Right hindlimb (tissue), 1 donor: ENCODE results near the gene ODAD2.
"Not testable (repeated sequence)": the region's sequence is repeated elsewhere in the genome, so short reads cannot be mapped to it uniquely, and the experiment has no call there.

Experiments used
- DNase-seq: peaks from one replicate; pipeline ENCODE4 v3.0.0-alpha.2; 2018

Gene ODAD2

GRCh38 chr10:27998954-27999275, at the start of gene ODAD2:
ODAD2 (minus strand) TSS chr10:27999079; CDS start chr10:27995142, 3,937 bp downstream.
- DNase-seq, result no peak

DNA sequence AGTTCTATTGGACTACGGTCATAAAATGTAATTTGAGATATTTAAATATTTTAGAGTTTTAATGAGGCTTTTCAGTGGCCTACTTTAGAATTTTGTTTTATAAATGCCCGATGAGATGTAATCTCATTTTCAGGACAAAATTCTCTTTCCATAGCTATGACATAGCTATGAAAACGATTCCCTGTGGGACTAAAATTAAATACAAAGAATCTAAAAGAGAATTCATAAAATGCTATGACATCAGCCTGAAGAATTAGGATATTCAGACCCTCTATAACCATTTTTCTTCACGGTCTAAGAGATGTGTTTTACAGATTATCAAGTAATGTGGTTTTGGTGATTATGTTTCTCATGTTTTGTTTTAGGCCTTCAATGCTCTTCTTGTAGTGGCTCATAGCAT, 48.2 kb upstream of the ODAD2 start:
- DNase-seq, result no peak

DNA sequence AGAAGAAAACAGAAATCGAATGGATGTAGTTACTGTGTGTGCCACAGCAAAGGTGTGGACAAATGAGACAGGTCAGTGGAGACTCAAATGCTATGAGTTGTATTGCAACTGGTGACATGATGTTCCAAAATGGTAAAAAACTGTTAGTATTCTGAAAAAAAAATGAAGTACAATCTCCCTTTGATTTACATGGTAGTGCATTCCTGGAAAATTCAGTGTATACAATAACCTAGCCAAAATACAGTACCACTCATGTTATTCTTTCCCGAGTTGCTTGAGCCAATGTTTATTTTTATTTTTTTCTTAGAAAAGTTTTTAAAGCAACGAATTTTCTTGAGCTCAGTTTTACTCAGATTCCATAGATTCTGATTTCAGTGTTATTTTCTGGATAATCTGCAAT, 47.7 kb upstream of the ODAD2 start:
- no peak for DNase-seq

- no peak for DNase-seq
Measured at GRCh38 chr10:28043941-28044340, 45.1 kb upstream of the ODAD2 start.

DNA sequence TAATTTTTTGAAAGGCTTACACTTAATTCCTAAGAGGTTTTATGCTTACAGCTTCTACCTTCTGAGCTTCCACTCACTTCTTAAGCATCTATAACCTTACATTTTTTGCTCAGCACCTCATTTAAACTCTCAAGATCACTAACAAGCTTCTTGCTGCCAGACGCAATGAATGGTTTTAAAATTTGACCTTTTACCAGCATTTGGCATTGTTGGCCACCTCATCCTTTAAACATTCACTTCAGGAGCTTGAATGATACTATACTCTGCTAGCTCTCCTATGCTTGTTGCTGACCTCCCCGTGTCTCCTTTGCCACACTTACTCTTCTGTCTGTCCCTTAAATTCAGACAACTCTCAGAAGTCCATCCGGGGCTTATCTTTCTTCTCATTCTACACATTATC, 37.7 kb upstream of the ODAD2 start:
- no peak for DNase-seq

GRCh38 chr10:28020993-28021982, 22.4 kb upstream of the ODAD2 start:
- DNase-seq, result no peak

DNA sequence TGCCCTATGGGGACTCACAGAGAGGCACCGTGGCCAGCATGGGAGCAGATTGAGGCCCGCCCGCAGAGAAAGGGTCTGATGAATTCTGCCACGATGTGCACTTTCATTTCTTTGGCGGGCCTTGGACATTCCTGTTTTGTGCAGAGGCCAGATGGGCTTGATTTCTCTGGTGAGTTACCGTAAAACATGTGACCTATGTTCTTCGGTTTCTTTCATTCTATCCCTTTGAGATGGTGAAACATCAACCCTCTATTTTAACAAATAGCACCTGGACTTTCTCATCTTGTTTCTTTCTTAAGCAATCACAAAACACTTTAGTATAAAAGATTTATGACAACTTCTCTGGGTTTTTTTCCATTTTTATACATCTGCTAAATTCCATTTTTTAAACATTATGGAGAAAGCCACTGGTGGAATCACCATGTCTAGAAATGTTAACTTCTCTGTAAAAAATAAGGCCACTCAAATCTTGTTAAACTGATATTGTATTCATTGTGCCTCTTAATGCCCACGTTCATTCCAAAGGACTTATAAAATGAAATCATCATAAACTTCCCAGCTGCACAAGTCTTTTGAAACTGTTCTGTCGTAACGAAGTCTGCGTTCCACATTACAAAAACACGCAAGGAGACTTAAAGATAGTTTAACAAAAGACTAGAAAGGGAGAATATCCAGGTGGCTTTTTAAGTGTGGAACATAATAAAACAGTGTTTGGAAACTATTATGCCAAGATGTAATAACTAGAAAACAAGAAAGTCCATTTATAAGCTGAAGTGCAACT, 21.4 kb upstream of the ODAD2 start:
- no peak for DNase-seq

DNA sequence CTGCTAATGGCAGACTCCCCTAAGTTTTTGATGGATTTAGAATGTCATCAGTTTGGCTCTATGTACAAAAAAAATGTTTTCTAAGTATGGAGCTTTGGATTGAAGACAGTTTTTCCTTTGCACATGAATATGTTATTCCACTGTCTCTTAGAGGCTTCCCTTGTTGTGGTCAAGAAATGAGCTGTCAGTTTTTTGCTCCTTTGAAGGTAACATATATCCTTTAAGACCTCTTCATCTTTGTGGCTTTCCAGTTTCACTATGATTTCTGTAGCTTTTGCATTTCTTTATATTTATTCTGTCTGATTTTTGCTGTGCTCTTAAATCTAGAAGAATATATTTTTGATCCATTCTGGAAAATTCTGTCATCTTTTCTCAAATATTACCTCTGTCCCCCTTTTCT, 15.8 kb upstream of the ODAD2 start:
- DNase-seq, result no peak

GRCh38 chr10:28012990-28013515, 14.2 kb upstream of the ODAD2 start:
- DNase-seq, result no peak

DNA sequence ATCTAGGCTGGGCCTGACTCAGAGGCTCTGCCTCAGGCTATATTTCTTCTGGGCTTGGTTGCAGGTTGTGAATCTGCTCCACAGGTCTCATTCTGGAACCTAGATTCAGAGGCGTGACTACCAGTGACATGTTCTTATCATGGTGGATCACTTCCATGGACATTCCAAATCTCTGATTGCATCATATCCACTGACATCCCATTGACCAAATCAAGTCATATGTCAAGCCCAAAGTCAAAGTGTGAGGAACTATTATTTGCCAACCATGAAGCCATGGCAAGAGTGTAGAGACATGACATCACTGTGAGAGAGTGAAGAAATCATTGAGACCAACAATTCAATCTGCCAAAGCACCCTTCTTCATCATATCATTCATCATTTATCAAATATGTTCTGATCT, 11.9 kb upstream of the ODAD2 start:
- no peak for DNase-seq

- DNase-seq, result no peak
Measured at GRCh38 chr10:28008054-28008453, 9.2 kb upstream of the ODAD2 start.

DNA sequence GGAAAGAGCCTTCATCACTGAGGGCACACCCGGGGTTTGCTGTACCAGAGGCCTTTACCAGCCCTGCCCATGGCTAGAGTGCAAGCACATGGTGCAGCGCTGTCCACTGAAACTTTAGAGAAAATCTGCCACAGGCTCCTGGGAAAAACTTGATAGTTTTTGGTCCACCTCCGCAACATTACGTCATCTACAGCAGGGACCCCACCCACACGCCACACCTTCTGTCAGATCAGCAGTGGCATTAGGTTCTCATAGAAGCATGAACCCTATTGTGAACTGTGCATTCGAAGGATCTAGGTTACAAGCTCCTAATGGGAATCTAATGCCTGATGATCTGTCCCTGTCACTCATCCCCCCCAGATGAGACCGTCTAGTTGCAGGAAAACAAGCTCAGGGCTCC, 2.5 kb upstream of the ODAD2 start:
- no peak for DNase-seq

DNA sequence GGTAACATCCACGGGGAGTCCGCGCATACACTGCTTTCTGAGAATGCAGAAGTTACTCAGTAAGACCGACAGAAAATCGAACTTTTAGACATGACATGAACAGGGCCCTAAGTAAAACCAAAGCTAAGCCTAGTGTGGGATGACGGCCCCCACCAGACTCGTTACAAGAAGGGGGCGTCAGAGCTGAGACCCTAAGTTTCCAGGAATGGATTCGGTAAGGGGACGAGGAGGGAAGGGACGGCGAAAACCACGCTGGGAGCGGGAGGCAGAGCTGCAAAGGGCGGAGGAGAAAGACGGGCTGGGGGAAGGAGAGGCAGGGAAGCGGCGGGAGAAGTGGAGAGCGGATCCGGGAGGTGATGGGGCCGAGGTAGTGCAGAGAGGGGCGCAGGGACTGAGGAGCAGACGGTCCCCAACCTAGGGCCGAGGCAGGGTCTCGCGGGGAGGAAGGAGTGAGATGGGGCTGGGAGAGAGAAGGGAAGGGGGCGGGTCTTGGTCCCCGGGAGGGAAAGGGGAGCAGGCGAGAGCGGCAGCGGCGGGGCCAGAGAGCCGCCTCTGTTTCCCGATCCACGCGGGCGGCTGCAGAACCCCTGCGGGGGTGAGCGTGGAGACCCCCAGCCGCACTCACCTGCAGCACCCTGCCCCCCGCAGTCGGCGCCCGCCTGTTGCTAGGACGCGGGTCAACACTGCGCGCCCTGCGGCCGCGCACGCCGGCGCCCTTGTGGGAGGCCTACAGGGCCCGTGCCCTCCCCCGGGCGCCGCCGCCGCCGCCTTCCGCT, 513 bp downstream of the ODAD2 start:
- peak; percentile 77 for DNase-seq

GRCh38 chr10:27997865-27998177, 1.1 kb downstream of the ODAD2 start:
- no peak for DNase-seq

- no peak for DNase-seq
Measured at GRCh38 chr10:27995311-27995710, 3.6 kb downstream of the ODAD2 start.

DNA sequence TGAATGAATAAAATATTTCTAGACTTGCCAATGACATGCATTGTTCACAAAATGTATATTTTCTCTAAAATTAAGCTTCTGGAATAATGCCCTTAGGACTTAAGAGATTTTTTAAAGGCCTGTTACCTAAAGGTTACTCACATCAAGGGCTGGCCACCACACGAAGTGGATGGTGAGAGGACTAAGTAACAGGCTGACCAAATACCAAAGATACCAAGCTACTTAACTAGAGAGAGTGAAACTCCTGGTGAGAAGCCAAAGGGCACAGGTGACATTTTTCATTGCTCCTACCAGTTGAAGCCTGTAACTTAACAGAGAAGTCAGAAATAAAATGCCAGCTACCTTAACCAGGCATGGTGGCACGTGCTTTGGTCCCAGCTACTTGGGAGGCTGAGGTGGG, 9.5 kb downstream of the ODAD2 start:
- DNase-seq, result not testable (repeated sequence)

DNA sequence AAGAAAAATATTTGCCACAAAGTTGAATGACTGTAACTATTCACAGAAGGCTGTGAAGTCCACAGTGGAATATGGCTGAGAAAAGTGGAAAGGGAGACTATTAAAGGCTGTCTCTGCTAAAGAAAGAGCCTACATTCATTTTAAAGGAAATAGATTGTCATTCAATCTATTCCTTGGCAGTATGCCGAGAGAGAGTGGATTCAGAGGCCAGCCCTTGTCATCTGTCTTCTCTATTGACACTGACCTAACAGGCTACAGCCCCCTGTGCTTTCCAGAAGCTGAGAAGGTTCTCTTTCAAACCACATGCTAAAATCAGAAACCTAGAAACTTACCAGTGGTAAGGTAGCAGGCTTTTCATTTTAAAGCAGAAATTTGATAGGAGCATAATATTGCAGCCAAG, 12.1 kb downstream of the ODAD2 start:
- no peak for DNase-seq

DNA sequence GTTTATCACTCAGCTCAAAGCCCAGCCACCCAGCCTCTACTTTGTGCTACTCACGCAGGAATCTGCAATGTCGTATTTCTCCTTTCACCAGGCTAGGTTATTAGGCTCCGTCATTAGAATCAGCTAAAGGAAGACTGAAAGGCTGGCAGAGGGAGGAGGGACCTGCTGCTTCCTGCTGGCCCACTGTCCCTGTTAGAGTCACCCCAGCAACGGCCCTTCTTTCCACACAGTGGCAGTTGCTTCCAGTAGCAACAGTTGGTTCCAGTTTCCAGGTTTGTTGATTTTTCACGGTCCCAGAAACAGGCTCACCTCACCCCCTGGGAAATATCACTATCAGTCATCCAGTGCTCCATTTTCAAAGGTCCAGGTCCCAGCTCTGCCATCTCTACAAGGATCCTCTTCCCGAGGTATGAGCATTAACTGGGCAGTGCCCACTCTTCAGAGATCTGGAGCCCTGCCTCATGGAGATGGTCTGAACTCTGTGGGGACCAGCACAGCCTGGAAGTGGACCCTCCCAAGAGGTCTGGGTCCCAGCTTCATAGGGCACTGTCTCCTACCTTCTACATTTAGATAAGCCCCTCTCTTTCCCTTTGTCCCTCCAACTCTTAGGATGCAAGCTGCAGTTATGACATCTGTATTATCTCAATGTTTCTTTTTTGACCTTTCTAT, 15.9 kb downstream of the ODAD2 start:
- no peak for DNase-seq

- DNase-seq, result no peak
Measured at GRCh38 chr10:27981744-27982143, 17.1 kb downstream of the ODAD2 start.

DNA sequence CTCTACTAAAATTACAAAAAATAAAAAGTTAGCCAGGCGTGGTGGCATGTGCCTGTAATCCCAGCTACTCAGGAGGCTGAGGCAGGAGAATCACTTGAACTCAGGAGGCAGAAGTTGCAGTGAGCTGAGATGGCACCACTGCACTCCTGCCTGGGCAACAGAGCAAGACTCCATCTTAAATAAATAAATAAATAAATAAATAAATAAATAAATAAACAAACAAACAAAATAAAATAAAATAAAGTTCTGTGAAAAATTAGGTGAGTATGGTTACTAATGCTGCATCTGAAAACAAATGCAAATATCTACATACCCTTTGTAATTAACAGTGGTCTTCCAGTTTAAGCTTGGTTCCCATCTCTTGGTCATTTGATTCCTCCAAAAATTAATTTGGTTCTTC, 28.1 kb downstream of the ODAD2 start:
- DNase-seq, result not testable (repeated sequence)

- DNase-seq, result not testable (repeated sequence)
Measured at GRCh38 chr10:27969931-27970330, 28.9 kb downstream of the ODAD2 start.

- no peak for DNase-seq
Measured at GRCh38 chr10:27959093-27959715, 39.7 kb downstream of the ODAD2 start.
